MM.1S (cell line): ENCODE measurements around the gene RCOR1.

Experiments
- EZH2 ChIP-seq: fragments of 300-600 bp; sonication (generic); optimal IDR thresholded peaks from 2 replicates; pipeline ENCODE3; 2017; ENCODE audit warnings: low read depth, mild to moderate bottlenecking, antibody characterized with exemption, low read length, mixed read lengths
- EZH2phosphoT487 ChIP-seq: fragments of 300-600 bp; sonication (generic); IDR thresholded peaks from 2 replicates; pipeline ENCODE4 v1.6.1; 2018; ENCODE audit warnings: antibody characterized with exemption, low read length
- TF ChIP-seq, protein P1 (sequence below): fragments of 300-600 bp; sonication (generic); IDR thresholded peaks from 2 replicates; pipeline ENCODE4 v1.5.1; 2016; ENCODE audit warnings: antibody characterized with exemption, low read length, mixed read lengths

DNA sequence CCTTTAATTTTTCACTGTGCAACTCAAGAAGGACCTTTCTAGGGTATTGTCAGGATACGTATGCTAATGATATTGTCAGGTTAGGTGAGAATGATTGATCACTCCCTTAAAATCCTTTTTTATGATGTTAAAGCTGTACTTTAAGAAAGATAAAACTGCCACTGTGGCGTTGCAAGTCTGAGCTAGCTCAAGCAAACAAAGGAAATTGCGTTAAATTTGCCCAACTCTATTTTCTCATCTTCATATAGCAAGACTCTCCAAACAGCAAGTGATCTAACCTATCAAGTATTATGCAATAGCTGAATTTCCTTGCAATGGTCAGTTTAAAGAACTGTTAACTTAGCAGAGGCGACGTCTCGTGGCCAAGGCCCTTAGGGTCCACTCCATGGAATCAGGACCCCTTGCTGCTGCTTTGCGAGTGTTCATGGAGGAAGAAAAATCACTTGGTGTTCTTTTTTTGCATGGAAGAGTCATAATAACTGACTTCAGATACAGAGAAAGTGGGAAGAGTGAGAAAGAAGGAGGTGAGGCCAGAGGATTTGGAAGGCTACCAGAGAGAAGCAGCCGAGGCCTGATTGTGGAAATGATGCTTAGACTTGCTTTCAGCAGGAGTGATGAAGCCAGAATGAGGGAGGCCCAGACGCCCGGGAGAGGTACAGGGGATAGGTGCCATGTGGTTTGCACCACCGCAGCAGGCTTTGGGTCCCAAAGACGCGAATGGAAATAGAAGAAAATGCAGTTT, 187.3 kb downstream of the RCOR1 start:
- TF ChIP-seq, protein P1, sequence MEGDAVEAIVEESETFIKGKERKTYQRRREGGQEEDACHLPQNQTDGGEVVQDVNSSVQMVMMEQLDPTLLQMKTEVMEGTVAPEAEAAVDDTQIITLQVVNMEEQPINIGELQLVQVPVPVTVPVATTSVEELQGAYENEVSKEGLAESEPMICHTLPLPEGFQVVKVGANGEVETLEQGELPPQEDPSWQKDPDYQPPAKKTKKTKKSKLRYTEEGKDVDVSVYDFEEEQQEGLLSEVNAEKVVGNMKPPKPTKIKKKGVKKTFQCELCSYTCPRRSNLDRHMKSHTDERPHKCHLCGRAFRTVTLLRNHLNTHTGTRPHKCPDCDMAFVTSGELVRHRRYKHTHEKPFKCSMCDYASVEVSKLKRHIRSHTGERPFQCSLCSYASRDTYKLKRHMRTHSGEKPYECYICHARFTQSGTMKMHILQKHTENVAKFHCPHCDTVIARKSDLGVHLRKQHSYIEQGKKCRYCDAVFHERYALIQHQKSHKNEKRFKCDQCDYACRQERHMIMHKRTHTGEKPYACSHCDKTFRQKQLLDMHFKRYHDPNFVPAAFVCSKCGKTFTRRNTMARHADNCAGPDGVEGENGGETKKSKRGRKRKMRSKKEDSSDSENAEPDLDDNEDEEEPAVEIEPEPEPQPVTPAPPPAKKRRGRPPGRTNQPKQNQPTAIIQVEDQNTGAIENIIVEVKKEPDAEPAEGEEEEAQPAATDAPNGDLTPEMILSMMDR: no peak
- TF ChIP-seq EZH2phosphoT487 (no peak), EZH2 (no peak)
